ENCODE results near the gene DCTN2. TPM values are rescaled to one million over a fixed set of nuclear protein-coding genes. Genes with fewer than 3 reads are reported as not detected.
"Not testable (repeated sequence)": the region's sequence is repeated elsewhere in the genome, so short reads cannot be mapped to it uniquely, and the experiment has no call there.

DCTN2 gene
- polyA plus RNA-seq, 1 donor from 2014 or later, result 369 TPM

DNA sequence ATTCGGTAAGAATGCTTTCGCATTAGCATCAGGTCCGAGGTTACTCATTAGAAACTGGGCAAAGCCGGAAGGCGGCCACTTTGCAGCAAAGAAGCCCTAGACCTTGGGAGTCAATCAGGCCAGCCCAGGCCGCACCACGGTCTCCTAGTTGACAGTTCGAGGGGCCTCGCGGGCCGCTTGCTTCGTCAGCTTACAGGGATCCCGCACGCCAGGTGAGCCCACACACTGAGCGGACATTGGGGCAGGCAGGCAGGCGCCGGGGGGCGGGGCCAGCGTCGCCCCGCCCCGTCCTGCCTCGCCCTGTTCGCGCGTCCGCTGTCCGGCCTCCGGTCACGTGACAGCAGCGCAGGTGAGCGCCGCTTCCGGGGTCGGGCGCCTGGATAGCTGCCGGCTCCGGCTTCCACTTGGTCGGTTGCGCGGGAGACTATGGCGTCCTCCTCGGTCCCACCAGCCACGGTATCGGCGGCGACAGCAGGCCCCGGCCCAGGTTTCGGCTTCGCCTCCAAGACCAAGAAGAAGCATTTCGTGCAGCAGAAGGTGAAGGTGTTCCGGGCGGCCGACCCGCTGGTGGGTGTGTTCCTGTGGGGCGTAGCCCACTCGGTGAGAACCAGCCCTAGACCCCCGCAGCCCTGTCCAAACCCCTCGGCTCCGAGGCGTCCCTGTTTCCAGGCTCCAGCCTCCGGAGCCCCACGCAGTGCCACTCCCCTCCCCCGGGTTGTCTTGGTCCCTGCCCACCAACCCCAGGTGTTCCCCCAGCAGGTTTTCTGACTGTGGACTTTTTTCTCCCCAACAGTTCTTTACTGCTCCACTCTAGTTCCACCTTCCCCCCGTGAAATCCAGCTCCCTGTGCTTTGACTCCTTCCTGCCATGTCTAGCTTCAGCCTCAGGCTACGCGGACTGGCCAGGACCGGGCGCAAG, 44.1 kb upstream of the DCTN2 start, which contains the start of gene PIP4K2C:
TSS of gene PIP4K2C (plus strand) at position 329 of the 918 bp plus-strand sequence. CDS start at position 427, 98 bp downstream.
- H3K27ac ChIP-seq (ENCODE audit: low read length), result peak within 1 kb of the TSS; percentile 39

DNA sequence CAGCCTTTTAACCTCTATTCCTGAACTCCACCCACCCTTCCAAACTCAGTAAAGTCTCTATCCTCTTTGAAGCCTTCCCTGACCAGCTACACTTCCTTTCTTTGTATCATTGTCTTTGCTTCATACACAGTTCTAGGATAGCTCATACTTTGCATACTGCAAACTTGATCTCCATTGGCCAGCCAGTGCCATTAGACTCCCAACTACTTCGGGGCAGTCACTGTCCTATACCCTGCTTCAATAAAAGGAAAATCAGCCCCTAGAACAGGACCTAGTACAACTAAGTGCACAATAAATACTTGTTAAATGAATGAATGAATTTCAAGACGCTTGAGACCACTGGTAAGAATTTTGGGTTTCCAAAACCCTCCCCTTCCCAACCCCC, 43.5 kb upstream of the DCTN2 start:
- H3K9me2 ChIP-seq (ENCODE audit: insufficient read depth, low read length), result no peaks in the 10 kb centered on the region
- H3K27ac ChIP-seq (ENCODE audit: low read length), result no peak overlapping the region
- peak overlapping the region; percentile 60 for H2AFZ ChIP-seq (ENCODE audit: low read depth, low read length)
- H3K9ac ChIP-seq (ENCODE audit: low read length), result peak overlapping the region; percentile 74
- peak overlapping the region; percentile 94 for H3K4me2 ChIP-seq (ENCODE audit: low read length)
- H3K4me3 ChIP-seq (ENCODE audit: low read length), result peak overlapping the region; percentile 96
- TF ChIP-seq RAD21 (conservative IDR thresholded peaks at IDR 0.05) (no peak), TAF1 (IDR thresholded peaks at IDR 0.05; ENCODE audit: low read depth) (no peak), EP300 (conservative IDR thresholded peaks at IDR 0.05; ENCODE audit: poor library complexity, severe bottlenecking) (no peak), POLR2AphosphoS5 (IDR thresholded peaks at IDR 0.05) (no peak), REST (IDR thresholded peaks at IDR 0.05; ENCODE audit: borderline replicate concordance) (no peak), MXI1 (conservative IDR thresholded peaks at IDR 0.05; ENCODE audit: poor library complexity, severe bottlenecking) (no peak), SMC3 (conservative IDR thresholded peaks at IDR 0.05; ENCODE audit: poor library complexity) (no peak), EZH2 (IDR thresholded peaks at IDR 0.05; ENCODE audit: borderline replicate concordance, insufficient read depth, low read length, poor library complexity, severe bottlenecking) (no peak)
- TF ChIP-seq, protein P1, sequence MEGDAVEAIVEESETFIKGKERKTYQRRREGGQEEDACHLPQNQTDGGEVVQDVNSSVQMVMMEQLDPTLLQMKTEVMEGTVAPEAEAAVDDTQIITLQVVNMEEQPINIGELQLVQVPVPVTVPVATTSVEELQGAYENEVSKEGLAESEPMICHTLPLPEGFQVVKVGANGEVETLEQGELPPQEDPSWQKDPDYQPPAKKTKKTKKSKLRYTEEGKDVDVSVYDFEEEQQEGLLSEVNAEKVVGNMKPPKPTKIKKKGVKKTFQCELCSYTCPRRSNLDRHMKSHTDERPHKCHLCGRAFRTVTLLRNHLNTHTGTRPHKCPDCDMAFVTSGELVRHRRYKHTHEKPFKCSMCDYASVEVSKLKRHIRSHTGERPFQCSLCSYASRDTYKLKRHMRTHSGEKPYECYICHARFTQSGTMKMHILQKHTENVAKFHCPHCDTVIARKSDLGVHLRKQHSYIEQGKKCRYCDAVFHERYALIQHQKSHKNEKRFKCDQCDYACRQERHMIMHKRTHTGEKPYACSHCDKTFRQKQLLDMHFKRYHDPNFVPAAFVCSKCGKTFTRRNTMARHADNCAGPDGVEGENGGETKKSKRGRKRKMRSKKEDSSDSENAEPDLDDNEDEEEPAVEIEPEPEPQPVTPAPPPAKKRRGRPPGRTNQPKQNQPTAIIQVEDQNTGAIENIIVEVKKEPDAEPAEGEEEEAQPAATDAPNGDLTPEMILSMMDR (IDR thresholded peaks at IDR 0.05; ENCODE audit: poor library complexity, severe bottlenecking), result no peak
- no peaks in the 10 kb centered on the region for H4K20me1 ChIP-seq (ENCODE audit: insufficient read depth)
- no peaks in the 10 kb centered on the region for H3K27me3 ChIP-seq (ENCODE audit: insufficient read depth, low read depth, low read length)
- H3K36me3 ChIP-seq (ENCODE audit: insufficient read depth, low read length), result no peaks in the 10 kb centered on the region
- H3F3A ChIP-seq (ENCODE audit: insufficient read depth, low read length, poor library complexity, severe bottlenecking), result no peaks in the 10 kb centered on the region
- H3K9me3 ChIP-seq (ENCODE audit: low read length), result no peaks in the 10 kb centered on the region
- peaks cover 2% of the 10 kb centered on the region for H3K79me2 ChIP-seq (replicated peaks; ENCODE audit: insufficient read depth, low read length)

More for the DNA sequence above, 44.1 kb upstream of the DCTN2 start, which contains the start of gene PIP4K2C:
- Histone ChIP-seq H2AFZ (ENCODE audit: low read depth, low read length) (peak within 1 kb of the TSS; percentile 60), H3K4me2 (ENCODE audit: low read length) (peak within 1 kb of the TSS; percentile 94), H3K36me3 (ENCODE audit: insufficient read depth, low read length) (no peaks in the 10 kb centered on the region), H4K20me1 (ENCODE audit: insufficient read depth) (no peaks in the 10 kb centered on the region), H3K9ac (ENCODE audit: low read length) (peak within 1 kb of the TSS; percentile 74), H3K9me3 (ENCODE audit: low read length) (no peaks in the 10 kb centered on the region), H3K9me2 (ENCODE audit: insufficient read depth, low read length) (no peaks in the 10 kb centered on the region), H3F3A (ENCODE audit: insufficient read depth, low read length, poor library complexity, severe bottlenecking) (no peaks in the 10 kb centered on the region), H3K27me3 (ENCODE audit: insufficient read depth, low read depth, low read length) (no peaks in the 10 kb centered on the region), H3K4me3 (ENCODE audit: low read length) (peak within 1 kb of the TSS; percentile 96), H3K79me2 (replicated peaks; ENCODE audit: insufficient read depth, low read length) (peaks cover 2% of the 10 kb centered on the region)
- no peak for TF ChIP-seq EP300 (conservative IDR thresholded peaks at IDR 0.05; ENCODE audit: poor library complexity, severe bottlenecking)
- peak; percentile 80 for TF ChIP-seq MXI1 (conservative IDR thresholded peaks at IDR 0.05; ENCODE audit: poor library complexity, severe bottlenecking)
- no peak for TF ChIP-seq EZH2 (IDR thresholded peaks at IDR 0.05; ENCODE audit: borderline replicate concordance, insufficient read depth, low read length, poor library complexity, severe bottlenecking)
- peak; percentile 64 for TF ChIP-seq POLR2AphosphoS5 (IDR thresholded peaks at IDR 0.05)
- TF ChIP-seq REST (IDR thresholded peaks at IDR 0.05; ENCODE audit: borderline replicate concordance), result no peak
- TF ChIP-seq RAD21 (conservative IDR thresholded peaks at IDR 0.05), result no peak

DNA sequence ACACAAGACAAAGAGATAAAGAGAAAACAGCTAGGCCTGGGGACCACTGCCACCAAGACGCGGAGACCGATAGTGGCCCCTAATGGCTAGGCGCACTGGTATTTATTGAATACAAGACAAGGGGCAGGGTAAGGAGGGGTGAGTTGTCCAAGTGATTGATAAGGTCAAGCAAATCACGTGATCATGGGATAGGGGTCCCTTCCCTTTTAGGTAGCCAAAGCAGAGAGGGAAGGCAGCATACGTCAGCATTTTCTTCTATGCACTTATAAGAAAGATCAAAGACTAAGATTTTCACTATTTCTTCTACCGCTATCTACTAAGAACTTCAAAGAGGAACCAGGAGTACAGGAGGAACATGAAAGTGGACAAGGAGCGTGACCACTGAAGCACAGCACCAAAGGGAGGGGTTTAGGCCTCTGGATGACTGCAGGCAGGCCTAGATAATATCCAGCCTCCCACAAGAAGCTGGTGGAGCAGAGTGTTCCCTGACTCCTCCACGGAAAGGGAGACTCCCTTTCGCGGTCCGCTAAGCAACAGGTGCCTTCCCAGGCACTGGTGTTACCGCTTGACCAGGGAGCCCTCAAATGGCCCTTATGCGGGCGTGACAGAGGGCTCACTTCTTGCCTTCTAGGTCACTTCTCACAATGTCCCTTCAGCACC, 42.1 kb upstream of the DCTN2 start:
- H3K4me3 ChIP-seq (ENCODE audit: low read length); H3F3A ChIP-seq (ENCODE audit: insufficient read depth, low read length, poor library complexity, severe bottlenecking); H3K9ac ChIP-seq (ENCODE audit: low read length); H3K79me2 ChIP-seq (replicated peaks; ENCODE audit: insufficient read depth, low read length); H3K9me2 ChIP-seq (ENCODE audit: insufficient read depth, low read length); H3K9me3 ChIP-seq (ENCODE audit: low read length); H4K20me1 ChIP-seq (ENCODE audit: insufficient read depth); H2AFZ ChIP-seq (ENCODE audit: low read depth, low read length); H3K36me3 ChIP-seq (ENCODE audit: insufficient read depth, low read length); H3K27me3 ChIP-seq (ENCODE audit: insufficient read depth, low read depth, low read length); H3K4me2 ChIP-seq (ENCODE audit: low read length); H3K27ac ChIP-seq (ENCODE audit: low read length): not testable (repeated sequence)

All from neural cell (in vitro differentiated cells).